Esophagus muscularis mucosa (tissue), 4 donors: ENCODE results near the gene DIP2C.

Source experiments
- CTCF ChIP-seq, 3 experiments: fragments of 200-600 bp in 2 of 3; fragments of 450-650 bp in 1 of 3; sonication (generic) in 2 of 3; IDR thresholded peaks; one replicate each; pipeline ENCODE4 v1.5.1; 2017 to 2019; ENCODE audit warnings: antibody characterized with exemption in 3 of 3, mild to moderate bottlenecking in 2 of 3, moderate library complexity in 1 of 3
- EP300 ChIP-seq: sonication (generic); formaldehyde crosslinking; IDR thresholded peaks from one replicate; pipeline ENCODE4 v1.6.1; 2017; ENCODE audit warnings: antibody characterized with exemption
- POLR2A ChIP-seq: fragments of 450-650 bp; IDR thresholded peaks from one replicate; pipeline ENCODE4 v1.6.1; 2017; ENCODE audit warnings: antibody characterized with exemption, moderate library complexity, mild to moderate bottlenecking, low read depth

GRCh38 chr10:500876-501275 is 188.6 kb downstream of the DIP2C start:
- TF ChIP-seq EP300 (no peak), CTCF (IDR thresholded peaks at IDR 0.05) (no peak), POLR2A (no peak)
